WI38 (cell line): ENCODE data around the gene ACADSB.
A peak's percentile ranks its signal among the peaks of the same experiment; 100 is the strongest.

Source experiments
- H3K4me3 ChIP-seq: 2 replicates; pipeline ENCODE4 v1.5.1; 2011; ENCODE audit warnings: low read depth, mild to moderate bottlenecking, control low read depth, low read length
- CTCF ChIP-seq: IDR thresholded peaks from 2 replicates; pipeline ENCODE4 v1.5.1; 2012; ENCODE audit warnings: low read depth, mild to moderate bottlenecking, control low read depth, low read length

The ACADSB gene

GRCh38 chr10:122980209-122981065, 28.4 kb upstream of the ACADSB start, which contains the start of gene PSTK:
PSTK (plus strand) TSS chr10:122980401; CDS start chr10:122980480, 79 bp downstream.
- H3K4me3 ChIP-seq: peak within 1 kb of the TSS; percentile 73
- TF ChIP-seq CTCF: peak; percentile 96

GRCh38 chr10:122981066-122981464, 27.7 kb upstream of the ACADSB start:
- H3K4me3 ChIP-seq: peak overlapping the region; percentile 73
- TF ChIP-seq CTCF: no peak

GRCh38 chr10:122983898-122984297, 24.9 kb upstream of the ACADSB start:
- no peak for TF ChIP-seq CTCF
- no peak overlapping the region for H3K4me3 ChIP-seq

- H3K4me3 ChIP-seq: no peak overlapping the region
- TF ChIP-seq CTCF: no peak
These were observed 24.1 kb upstream of the ACADSB start for GRCh38 chr10:122984708-122985107.

- TF ChIP-seq CTCF: no peak
- H3K4me3 ChIP-seq: no peak overlapping the region
These were observed 22.5 kb upstream of the ACADSB start for GRCh38 chr10:122986335-122986734.

- H3K4me3 ChIP-seq: no peak overlapping the region
- no peak for TF ChIP-seq CTCF
These were observed 20.3 kb upstream of the ACADSB start for GRCh38 chr10:122988501-122988900.

GRCh38 chr10:122990278-122990677, 18.5 kb upstream of the ACADSB start:
- TF ChIP-seq CTCF: no peak
- H3K4me3 ChIP-seq: no peak overlapping the region
